Activated T-cell treated with anti-CD3 and anti-CD28 coated beads, Interleukin-2, amount 50 U/mL, for 24 hours (primary cell): ENCODE measurements around the gene TRIM71.
"Not testable (repeated sequence)": the region's sequence is repeated elsewhere in the genome, so short reads cannot be mapped to it uniquely, and the experiment has no call there.

Experiments
- DNase-seq: peaks from one replicate; pipeline ENCODE4 v3.0.0-alpha.2; 2020
- H3K27ac Mint-ChIP-seq: 2 replicates; pipeline ENCODE4 v1.8.0; 2020; ENCODE audit warnings: mild to moderate bottlenecking, mixed read lengths
- H3K27me3 Mint-ChIP-seq: 2 replicates; pipeline ENCODE4 v1.8.0; 2020; ENCODE audit warnings: mixed read lengths
- H3K36me3 Mint-ChIP-seq: 2 replicates; pipeline ENCODE4 v1.8.0; 2020; ENCODE audit warnings: low read depth, mixed read lengths
- H3K4me1 Mint-ChIP-seq: 2 replicates; pipeline ENCODE4 v1.8.0; 2020; ENCODE audit warnings: low read depth, mixed read lengths
- H3K4me3 Mint-ChIP-seq: 2 replicates; pipeline ENCODE4 v1.8.0; 2020; ENCODE audit warnings: mild to moderate bottlenecking, moderate library complexity, mixed read lengths
- H3K9me3 Mint-ChIP-seq: 2 replicates; pipeline ENCODE4 v1.8.0; 2020; ENCODE audit warnings: mixed read lengths

The TRIM71 gene

DNA sequence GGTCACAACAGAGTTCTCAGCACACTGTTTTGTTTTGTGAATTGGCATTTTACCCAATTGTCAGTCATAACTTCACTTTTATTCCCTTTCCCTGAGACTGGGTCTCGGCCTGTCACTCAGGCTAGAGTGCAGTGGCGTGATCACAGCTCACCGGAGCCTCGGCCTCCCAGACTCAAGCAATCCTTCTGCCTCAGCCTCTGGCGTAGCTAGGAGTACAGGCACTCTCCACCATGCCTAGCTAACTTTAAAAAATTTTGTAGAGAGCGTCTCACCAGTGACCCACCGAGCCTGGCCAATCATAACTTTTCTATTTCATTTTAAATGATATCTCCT, 26.5 kb downstream of the TRIM71 start:
- Mint-ChIP-seq H3K4me3 (no peak overlapping the region), H3K27ac (no peak overlapping the region), H3K36me3 (no peaks in the 10 kb centered on the region), H3K4me1 (peaks cover 13% of the 10 kb centered on the region), H3K9me3 (no peaks in the 10 kb centered on the region), H3K27me3 (no peaks in the 10 kb centered on the region)
- DNase-seq: no peak

DNA sequence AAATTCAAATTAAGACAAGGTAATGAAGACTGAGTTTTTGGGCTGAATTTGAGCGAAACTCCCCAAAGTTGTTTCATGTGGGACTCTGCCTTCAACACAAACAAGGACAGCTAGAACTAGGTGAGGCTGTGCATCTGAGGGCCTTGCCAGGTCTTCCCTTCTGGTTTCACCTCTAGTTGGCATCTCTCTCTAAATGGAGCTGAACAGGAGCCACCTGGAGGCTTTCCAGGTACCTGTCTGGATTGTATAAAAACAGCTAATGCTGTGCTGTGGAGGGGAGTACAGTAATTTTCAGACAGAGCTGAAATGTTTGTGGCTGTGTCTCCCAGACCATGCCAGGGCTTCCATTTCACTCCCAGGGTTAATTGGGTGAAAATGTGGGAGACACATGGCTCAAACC, 27.1 kb downstream of the TRIM71 start:
- Mint-ChIP-seq H3K27ac (no peak overlapping the region), H3K9me3 (no peaks in the 10 kb centered on the region), H3K4me3 (no peak overlapping the region), H3K4me1 (peaks cover 13% of the 10 kb centered on the region), H3K36me3 (no peaks in the 10 kb centered on the region), H3K27me3 (no peaks in the 10 kb centered on the region)
- DNase-seq: no peak

DNA sequence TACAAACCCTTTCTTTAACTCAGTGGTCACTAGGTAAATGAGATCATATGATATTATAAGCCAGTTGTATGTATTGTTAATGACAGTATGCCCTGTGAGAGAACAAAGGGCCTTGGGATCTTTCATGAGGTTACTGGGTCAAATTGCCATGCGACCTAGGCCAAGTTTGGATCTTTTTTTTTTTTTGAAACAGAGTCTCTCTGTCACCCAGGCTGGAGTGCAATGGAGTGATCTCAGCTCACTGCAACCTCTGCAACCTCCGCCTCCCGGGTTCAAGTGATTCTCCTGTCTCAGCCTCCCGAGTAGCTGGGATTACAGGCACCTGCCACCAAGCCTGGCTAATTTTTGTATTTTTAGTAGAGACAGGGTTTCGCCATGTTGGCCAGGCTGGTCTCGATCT, 27.7 kb downstream of the TRIM71 start:
- not testable (repeated sequence) for H3K4me3 Mint-ChIP-seq, H3K27ac Mint-ChIP-seq, H3K27me3 Mint-ChIP-seq, H3K36me3 Mint-ChIP-seq, H3K9me3 Mint-ChIP-seq, DNase-seq
- peaks cover 13% of the 10 kb centered on the region for H3K4me1 Mint-ChIP-seq

DNA sequence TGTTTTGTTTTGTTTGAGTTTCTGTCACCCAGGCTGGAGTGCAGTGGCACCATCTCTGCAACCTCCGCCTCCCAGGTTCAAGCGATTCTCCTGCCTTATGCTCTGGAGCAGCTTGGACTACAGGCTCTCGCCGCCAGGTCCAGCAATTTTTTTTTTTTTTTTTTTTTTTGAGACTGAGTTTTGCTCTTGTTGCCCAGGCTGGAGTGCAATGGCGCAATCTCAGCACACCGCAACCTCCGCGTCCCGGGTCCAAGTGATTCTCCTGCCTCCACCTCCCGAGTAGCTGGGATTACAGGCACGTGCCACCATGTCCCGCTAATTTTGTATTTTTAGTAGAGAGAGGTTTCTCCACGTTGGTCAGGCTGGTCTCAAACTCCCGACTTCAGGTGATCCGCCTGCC, 29.2 kb downstream of the TRIM71 start:
- DNase-seq, H3K4me3 Mint-ChIP-seq, H3K36me3 Mint-ChIP-seq, H3K9me3 Mint-ChIP-seq, H3K27ac Mint-ChIP-seq, H3K27me3 Mint-ChIP-seq: not testable (repeated sequence)
- peaks cover 10% of the 10 kb centered on the region for H3K4me1 Mint-ChIP-seq

DNA sequence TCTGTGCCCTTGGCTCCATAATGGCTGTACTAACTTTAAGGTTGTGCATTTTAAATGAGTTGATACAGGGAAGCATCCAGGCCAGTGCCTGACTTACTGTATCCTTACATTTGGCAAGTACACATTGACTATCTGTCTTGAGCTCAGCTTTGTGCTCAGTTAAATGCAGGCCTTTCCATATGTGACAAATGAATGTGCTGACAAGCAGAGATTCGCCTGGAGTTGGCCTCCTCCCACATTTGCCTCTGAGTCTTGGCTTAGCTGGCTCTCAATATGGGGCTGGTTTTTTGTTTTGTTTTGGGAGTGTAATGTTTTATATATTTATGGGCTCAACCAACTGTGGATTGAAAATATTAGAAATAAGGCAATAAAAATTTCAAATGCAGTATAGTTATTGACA, 29.7 kb downstream of the TRIM71 start:
- H3K27me3 Mint-ChIP-seq: no peaks in the 10 kb centered on the region
- no peak overlapping the region for H3K27ac Mint-ChIP-seq
- H3K4me1 Mint-ChIP-seq: peaks cover 5% of the 10 kb centered on the region
- DNase-seq: no peak
- no peaks in the 10 kb centered on the region for H3K36me3 Mint-ChIP-seq
- H3K4me3 Mint-ChIP-seq: no peak overlapping the region
- H3K9me3 Mint-ChIP-seq: no peaks in the 10 kb centered on the region

DNA sequence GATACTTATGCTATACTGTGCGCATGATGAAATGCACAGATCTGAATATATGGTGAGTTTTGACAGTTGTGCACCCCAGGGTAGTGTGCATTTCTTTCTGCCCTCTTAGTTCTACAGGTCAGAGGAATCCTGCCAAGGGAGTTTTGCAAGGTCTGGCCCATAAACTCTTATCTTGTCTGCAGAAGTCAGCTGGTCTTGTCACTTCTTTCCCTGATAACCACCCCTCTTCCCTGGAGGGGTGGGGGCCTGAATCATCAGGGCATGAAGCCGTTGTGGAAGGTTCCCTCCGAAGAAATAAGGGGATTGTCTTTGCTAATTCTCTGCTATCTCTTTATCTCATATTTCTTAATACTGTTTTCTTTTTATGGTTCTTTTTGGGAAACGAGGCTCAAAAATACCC, 30.4 kb downstream of the TRIM71 start:
- Mint-ChIP-seq H3K4me1 (no peaks in the 10 kb centered on the region), H3K36me3 (no peaks in the 10 kb centered on the region), H3K27me3 (no peaks in the 10 kb centered on the region), H3K27ac (no peak overlapping the region), H3K4me3 (no peak overlapping the region), H3K9me3 (no peaks in the 10 kb centered on the region)
- no peak for DNase-seq

DNA sequence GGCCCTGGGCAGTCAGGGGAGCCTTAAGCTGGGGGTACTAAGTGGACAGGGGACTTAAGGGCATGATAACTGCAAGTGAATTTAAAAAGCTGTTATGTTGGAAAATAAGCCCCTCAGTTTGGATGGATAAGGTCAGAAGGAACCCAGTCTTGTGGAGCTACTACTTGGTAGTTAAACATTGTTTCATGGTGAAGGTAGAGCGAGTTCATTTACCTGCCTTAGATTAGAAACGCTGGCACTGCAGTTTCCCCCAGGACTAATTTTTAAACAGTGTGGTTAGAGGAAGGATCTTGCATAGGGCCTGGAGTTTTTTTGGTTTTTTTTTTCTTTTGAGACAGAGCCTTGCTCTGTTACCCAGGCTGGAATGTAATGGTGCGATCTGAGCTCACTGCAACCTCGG, 31.2 kb downstream of the TRIM71 start:
- Mint-ChIP-seq H3K36me3 (no peaks in the 10 kb centered on the region), H3K27ac (no peak overlapping the region), H3K9me3 (no peaks in the 10 kb centered on the region), H3K4me3 (no peak overlapping the region), H3K27me3 (peaks cover under 1% of the 10 kb centered on the region), H3K4me1 (no peaks in the 10 kb centered on the region)
- no peak for DNase-seq

DNA sequence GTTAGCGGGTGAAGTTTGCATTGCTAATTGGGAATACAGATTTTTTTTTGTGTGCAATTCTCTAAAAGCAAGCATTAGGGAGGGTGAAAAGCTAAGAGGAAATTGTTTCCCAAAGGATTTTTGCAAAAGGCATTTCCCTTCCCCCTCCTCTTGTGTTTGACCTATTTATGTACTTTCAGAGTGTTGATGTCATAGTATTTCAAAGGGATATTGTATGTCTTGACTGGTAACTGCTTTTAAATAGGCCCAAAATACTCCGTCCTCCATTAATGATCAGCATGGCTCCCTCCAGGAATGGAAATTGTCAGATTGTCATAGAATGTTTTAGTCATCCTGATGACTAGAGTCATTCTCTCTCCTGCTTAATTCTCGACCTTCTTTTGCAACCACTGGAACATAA, 32.4 kb downstream of the TRIM71 start:
- Mint-ChIP-seq H3K9me3 (no peaks in the 10 kb centered on the region), H3K27me3 (peaks cover 4% of the 10 kb centered on the region)

DNA sequence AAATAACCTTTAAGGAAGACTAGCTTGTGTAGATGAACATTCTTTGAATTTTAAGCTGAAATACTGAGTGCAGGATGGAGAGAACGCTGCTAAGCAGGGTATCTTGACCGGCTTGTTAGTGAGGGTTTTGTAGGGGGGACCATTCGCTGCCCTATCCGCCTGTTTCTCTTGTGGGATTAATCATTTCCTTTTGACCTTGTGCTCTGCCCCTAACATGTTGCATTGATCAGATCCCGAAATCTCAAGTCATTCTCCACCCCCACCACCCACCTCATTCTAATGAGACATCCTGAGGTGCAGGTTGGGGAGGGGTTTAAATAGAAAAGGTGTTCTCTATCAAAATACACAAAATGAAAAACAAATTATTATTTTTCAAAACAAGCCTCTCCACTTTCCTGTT, 32.8 kb downstream of the TRIM71 start:
- DNase-seq: no peak
- H3K4me1 Mint-ChIP-seq: no peaks in the 10 kb centered on the region
- peaks cover 4% of the 10 kb centered on the region for H3K27me3 Mint-ChIP-seq
- no peak overlapping the region for H3K27ac Mint-ChIP-seq
- no peak overlapping the region for H3K4me3 Mint-ChIP-seq
- no peaks in the 10 kb centered on the region for H3K36me3 Mint-ChIP-seq
- no peaks in the 10 kb centered on the region for H3K9me3 Mint-ChIP-seq

More for the DNA sequence above, 32.4 kb downstream of the TRIM71 start:
- H3K4me1 Mint-ChIP-seq: no peaks in the 10 kb centered on the region
- no peak overlapping the region for H3K4me3 Mint-ChIP-seq
- no peaks in the 10 kb centered on the region for H3K36me3 Mint-ChIP-seq
- no peak overlapping the region for H3K27ac Mint-ChIP-seq
- no peak for DNase-seq

DNA sequence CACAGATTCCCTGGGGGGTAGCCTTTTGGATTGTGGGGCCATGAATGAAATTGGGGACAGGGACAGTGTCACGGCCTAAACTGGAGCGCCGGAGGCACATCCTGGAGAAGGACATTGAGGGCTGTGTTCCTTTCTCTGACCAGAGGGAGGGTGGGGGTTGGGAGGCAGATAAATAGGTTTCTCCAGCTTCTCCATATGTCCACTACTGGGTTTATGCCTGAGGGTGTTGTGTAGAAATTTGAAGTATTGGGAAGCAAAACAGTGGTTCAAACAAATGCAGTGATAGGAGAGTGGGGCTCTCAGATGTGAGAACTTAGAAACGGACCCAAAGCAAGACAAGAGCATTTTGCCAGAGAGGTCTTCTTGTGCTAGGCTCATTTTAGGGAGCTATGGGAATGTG, 34.3 kb downstream of the TRIM71 start:
- DNase-seq: no peak
- Mint-ChIP-seq H3K4me3 (no peak overlapping the region), H3K27ac (no peak overlapping the region), H3K4me1 (no peaks in the 10 kb centered on the region), H3K27me3 (peaks cover 7% of the 10 kb centered on the region), H3K36me3 (no peaks in the 10 kb centered on the region), H3K9me3 (no peaks in the 10 kb centered on the region)

DNA sequence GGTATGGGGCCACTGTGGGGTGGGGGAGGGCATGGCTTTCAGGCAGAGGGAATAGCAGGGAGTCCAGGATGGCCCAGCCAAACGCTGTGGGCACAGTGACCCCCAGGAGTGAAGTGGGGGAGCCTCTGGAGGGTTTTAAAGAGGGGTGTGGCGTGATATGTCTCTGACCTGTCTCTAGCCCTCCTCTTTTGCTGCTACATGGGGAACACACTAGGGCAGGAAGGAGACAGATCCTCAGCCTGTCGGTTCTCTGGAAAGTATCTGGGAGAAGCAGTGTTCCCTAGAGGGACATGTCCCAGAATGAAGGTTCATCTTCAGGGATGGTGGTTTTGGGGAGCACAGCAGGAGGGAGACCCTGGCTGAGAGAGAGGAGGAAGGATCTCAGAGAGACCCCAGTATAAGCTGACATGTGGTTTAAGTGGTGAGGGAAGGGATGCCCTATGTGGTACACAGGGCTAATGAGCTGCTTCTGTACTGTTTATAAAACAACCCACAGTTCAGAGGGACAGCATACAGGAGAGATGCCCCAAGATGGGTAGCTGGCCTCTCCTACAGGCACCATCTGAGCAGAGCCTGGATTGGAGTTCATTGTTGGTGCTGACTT, 37.7 kb downstream of the TRIM71 start:
- H3K4me3 Mint-ChIP-seq: no peak overlapping the region
- H3K27ac Mint-ChIP-seq: no peak overlapping the region
- no peak for DNase-seq
- peaks cover 7% of the 10 kb centered on the region for H3K27me3 Mint-ChIP-seq
- no peaks in the 10 kb centered on the region for H3K4me1 Mint-ChIP-seq
- no peaks in the 10 kb centered on the region for H3K36me3 Mint-ChIP-seq
- H3K9me3 Mint-ChIP-seq: no peaks in the 10 kb centered on the region

DNA sequence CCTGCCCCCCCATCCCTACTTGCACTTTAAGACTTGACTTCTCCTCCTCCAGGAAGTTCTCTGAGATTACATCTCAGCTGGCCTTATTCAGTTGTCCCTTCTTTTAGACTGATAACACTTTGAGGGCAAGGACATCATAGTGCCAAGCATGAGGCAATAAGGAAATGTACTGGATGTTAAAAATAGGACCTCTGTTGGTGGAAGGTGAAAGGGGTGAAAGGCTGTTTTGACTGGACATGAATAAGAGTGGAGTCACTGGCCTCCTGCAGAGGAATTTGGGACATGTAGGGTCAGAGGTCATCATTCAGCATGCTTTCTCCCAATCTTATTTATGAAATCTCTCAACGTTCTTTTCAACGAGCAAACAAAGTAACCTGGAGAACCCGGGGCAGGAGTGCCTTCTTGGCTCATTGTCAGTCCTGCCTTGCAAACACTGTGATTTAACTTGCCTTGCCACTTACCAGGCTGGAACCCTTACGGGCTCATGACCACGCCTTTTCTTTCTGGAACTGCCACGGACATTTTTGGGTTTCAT, 38.6 kb downstream of the TRIM71 start:
- Mint-ChIP-seq H3K4me1 (no peaks in the 10 kb centered on the region), H3K4me3 (no peak overlapping the region), H3K27ac (no peak overlapping the region), H3K36me3 (no peaks in the 10 kb centered on the region), H3K27me3 (peaks cover 7% of the 10 kb centered on the region), H3K9me3 (no peaks in the 10 kb centered on the region)
- no peak for DNase-seq

DNA sequence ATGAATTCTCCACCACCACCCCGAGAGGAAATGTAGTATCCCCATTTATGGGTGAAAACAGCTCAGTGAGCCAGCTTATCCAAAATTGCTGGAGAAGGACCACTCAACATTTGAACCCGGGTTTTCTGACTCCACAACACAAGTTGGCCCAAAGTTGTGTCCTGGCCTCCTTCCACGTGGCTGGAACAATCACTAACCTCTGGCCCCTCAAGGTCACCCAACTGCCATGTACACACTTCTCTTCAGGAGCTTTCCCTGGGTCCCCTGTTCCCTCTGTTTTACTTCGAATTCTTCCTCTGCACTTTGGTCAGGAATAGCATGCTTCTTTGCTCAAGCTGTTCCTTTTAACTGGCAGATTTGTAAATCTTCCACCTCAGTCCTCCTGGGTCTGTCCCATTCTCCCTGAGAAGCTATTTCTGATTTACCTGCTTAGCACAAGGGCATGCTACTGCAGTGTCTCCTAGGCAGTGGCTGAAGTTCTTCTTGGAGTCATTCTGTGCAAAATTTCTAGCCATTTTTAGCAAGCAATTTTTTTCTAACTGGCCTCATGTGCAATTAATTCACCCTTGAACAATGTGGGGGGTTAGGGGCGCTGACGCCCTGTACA, 39.2 kb downstream of the TRIM71 start:
- H3K36me3 Mint-ChIP-seq: no peaks in the 10 kb centered on the region
- H3K4me1 Mint-ChIP-seq: no peaks in the 10 kb centered on the region
- H3K27me3 Mint-ChIP-seq: peaks cover 7% of the 10 kb centered on the region
- no peak for DNase-seq
- no peaks in the 10 kb centered on the region for H3K9me3 Mint-ChIP-seq
- H3K4me3 Mint-ChIP-seq: no peak overlapping the region
- no peak overlapping the region for H3K27ac Mint-ChIP-seq

DNA sequence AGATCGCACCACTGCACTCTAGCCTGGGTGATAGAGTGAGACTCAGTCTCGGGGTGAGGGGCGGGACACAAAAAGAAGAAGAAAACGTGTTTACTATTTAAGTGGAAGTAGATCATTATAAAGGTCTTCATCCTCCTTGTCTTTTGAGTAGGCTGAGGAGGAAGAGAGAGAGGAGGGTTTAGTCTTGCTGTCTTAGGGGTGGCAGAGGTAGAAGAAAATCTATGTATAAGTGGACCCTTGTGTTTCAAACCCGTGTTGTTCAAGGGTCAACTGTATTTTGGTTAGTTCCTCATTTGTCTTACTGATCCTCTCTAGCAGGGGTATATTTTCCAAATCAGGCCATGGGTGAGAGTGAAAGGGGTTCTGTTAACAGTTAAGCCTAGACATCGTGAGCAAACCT, 40.1 kb downstream of the TRIM71 start:
- Mint-ChIP-seq H3K4me3 (no peak overlapping the region), H3K4me1 (no peaks in the 10 kb centered on the region), H3K9me3 (no peaks in the 10 kb centered on the region), H3K27me3 (peaks cover 7% of the 10 kb centered on the region), H3K27ac (no peak overlapping the region), H3K36me3 (no peaks in the 10 kb centered on the region)
- DNase-seq: no peak

DNA sequence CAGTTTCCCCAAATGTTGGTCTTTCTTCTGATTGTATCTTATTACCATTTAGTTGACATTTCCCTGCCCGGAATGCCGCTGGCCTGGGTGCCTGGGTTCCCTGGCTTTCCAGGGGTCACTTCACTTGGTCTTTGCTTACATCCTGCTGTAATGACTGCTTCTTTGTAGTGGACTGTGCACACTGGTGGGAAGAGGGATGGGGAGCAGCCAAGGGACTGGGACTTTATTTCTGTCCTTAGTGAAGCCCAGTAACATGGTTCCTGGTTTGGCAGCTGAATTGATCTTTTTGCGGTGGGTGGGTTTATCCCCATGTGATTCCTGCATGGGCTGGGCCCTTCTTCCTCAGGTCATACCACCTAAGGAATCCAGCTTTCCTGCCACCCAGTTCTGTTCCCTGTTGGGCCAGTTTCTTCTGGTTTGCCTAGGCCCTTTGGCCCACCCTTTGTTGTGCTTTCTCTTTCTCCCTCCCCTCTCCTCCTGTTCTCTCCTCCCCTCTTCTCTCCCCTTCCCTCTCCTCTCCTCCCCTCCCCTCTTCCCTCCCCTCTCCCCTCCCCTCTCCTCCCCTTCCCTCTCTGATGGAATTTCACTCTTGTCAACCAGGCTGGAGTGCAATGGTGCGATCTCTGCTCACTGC, 41.9 kb downstream of the TRIM71 start:
- no peak for DNase-seq
- H3K27me3 Mint-ChIP-seq: peaks cover 3% of the 10 kb centered on the region
- no peak overlapping the region for H3K27ac Mint-ChIP-seq
- H3K4me1 Mint-ChIP-seq: no peaks in the 10 kb centered on the region
- H3K36me3 Mint-ChIP-seq: no peaks in the 10 kb centered on the region
- no peak overlapping the region for H3K4me3 Mint-ChIP-seq
- H3K9me3 Mint-ChIP-seq: no peaks in the 10 kb centered on the region
